HCT116 (cell line): ENCODE measurements around the gene BDH1. TPM values are rescaled to one million over a fixed set of nuclear protein-coding genes. Genes with fewer than 3 reads are reported as not detected.

Experiments
- ATAC-seq: fragments of 200-7000 bp; cut with Tn5 transposase; 2 replicates; pipeline ENCODE4 v1.9.1; 2020; ENCODE audit warnings: mild to moderate bottlenecking, moderate library complexity
- BruUV-seq: library from RNA; stranded (reverse); fragments of 400-500 nt; replicated peaks from 2 replicates; lab custom pipeline; 2021; lab: Mats Ljungman, UMichigan
- CTCF ChIA-PET: fragments of 300-600 bp; sonication (Branson Sonifier 250); formaldehyde crosslinking; loops from one replicate; lab custom pipeline; 2021; ENCODE audit warnings: antibody characterized with exemption; lab: Charles Lee
- POLR2A ChIA-PET: fragments of 300-600, 350-600 bp; sonication (Branson Sonifier 250); formaldehyde crosslinking; loops from one replicate; lab custom pipeline; 2021; ENCODE audit warnings: antibody characterized with exemption; lab: Charles Lee
- RAD21 ChIA-PET, 2 experiments: fragments of 300-600 bp; sonication (Branson Sonifier 250); formaldehyde crosslinking; loops; one replicate each; lab custom pipeline; 2023; ENCODE audit warnings: low total read pairs in 2 of 2; ENCODE audit not compliant: uncharacterized antibody in 2 of 2, unreplicated experiment in 2 of 2, low non-redundant PET in 1 of 2; lab: Charles Lee
- DNase-seq: peaks from one replicate; pipeline ENCODE4 v3.0.0-alpha.2; 2010; ENCODE audit warnings: low read depth, low spot score
- H2AFZ ChIP-seq: fragments of 200-600 bp; shearing (Covaris generic), sonication (generic); 2 replicates; pipeline ENCODE4 v1.6.1; 2017; ENCODE audit warnings: low read depth, mixed run types, mixed read lengths, antibody characterized with exemption, low read length; ENCODE audit not compliant: poor library complexity, severe bottlenecking
- H3K27ac ChIP-seq: 2 replicates; pipeline ENCODE4 v1.5.1; 2012; ENCODE audit warnings: low read depth, low read length
- H3K27me3 ChIP-seq: fragments of 200-600 bp; sonication (generic); 2 replicates; pipeline ENCODE4 v1.6.1; 2016; ENCODE audit warnings: mixed run types, low read length, mixed read lengths; ENCODE audit not compliant: insufficient read depth
- H3K36me3 ChIP-seq, 2 experiments: fragments of 200-500 bp in 1 of 2; fragments of 200-600 bp in 1 of 2; sonication (Bioruptor generic) in 1 of 2; sonication (generic) in 1 of 2; 2 replicates each; pipeline versions ENCODE4 v1.5.1 to v1.6.1; 2014 to 2016; ENCODE audit warnings: low read length in 2 of 2, inconsistent platforms in 1 of 2, mixed read lengths in 1 of 2, mixed run types in 1 of 2; ENCODE audit not compliant: insufficient read depth in 2 of 2, control insufficient read depth in 1 of 2
- H3K4me1 ChIP-seq, 2 experiments: fragments of 200-600 bp in 1 of 2; sonication (generic) in 1 of 2; 2 replicates each; pipeline versions ENCODE4 v1.5.1 to v1.6.1; 2012 to 2017; ENCODE audit warnings: low read length in 2 of 2, inconsistent platforms in 1 of 2, mild to moderate bottlenecking in 1 of 2, mixed read lengths in 1 of 2, mixed run types in 1 of 2, moderate library complexity in 1 of 2; ENCODE audit not compliant: insufficient read depth in 2 of 2, control insufficient read depth in 1 of 2
- H3K4me2 ChIP-seq: fragments of 200-600 bp; sonication (generic); 2 replicates; pipeline ENCODE4 v1.6.1; 2017; ENCODE audit warnings: mixed run types, low read length, mixed read lengths
- H3K4me3 ChIP-seq, 2 experiments: fragments of 200-600 bp in 1 of 2; sonication (generic) in 1 of 2; replicated peaks in 1 of 2; 2 replicates each; pipeline ENCODE4 v1.5.1; 2011 to 2016; ENCODE audit warnings: low read length in 2 of 2, control low read depth in 1 of 2, low read depth in 1 of 2, mild to moderate bottlenecking in 1 of 2, mixed read lengths in 1 of 2, mixed run types in 1 of 2
- H3K79me2 ChIP-seq: fragments of 200-600 bp; sonication (generic); 2 replicates; pipeline ENCODE4 v1.6.1; 2017; ENCODE audit warnings: mild to moderate bottlenecking, mixed run types, low read length, moderate library complexity, mixed read lengths; ENCODE audit not compliant: insufficient read depth
- H3K9ac ChIP-seq: fragments of 200-600 bp; sonication (generic); 2 replicates; pipeline ENCODE4 v1.6.1; 2016; ENCODE audit warnings: low read length, mixed read lengths
- H3K9me2 ChIP-seq: fragments of 200-600 bp; sonication (generic), shearing (Covaris generic); 2 replicates; pipeline ENCODE4 v1.6.1; 2017; ENCODE audit warnings: mixed run types, mild to moderate bottlenecking, moderate library complexity; ENCODE audit not compliant: insufficient read depth
- H3K9me3 ChIP-seq, 2 experiments: fragments of 200-500 bp in 1 of 2; fragments of 200-600 bp in 1 of 2; sonication (Bioruptor generic) in 1 of 2; sonication (generic) in 1 of 2; 2 replicates each; pipeline ENCODE4 v1.6.1; 2014 to 2017; ENCODE audit warnings: low read length in 2 of 2, mixed read lengths in 2 of 2, inconsistent platforms in 1 of 2, low read depth in 1 of 2, mild to moderate bottlenecking in 1 of 2, mixed run types in 1 of 2, moderate library complexity in 1 of 2; ENCODE audit not compliant: control insufficient read depth in 1 of 2, insufficient read depth in 1 of 2
- H4K20me1 ChIP-seq: fragments of 200-600 bp; sonication (generic), shearing (Covaris generic); 2 replicates; pipeline ENCODE4 v1.6.1; 2017; ENCODE audit warnings: mixed run types, mild to moderate bottlenecking, moderate library complexity; ENCODE audit not compliant: insufficient read depth
- CBX3 ChIP-seq: IDR thresholded peaks from 2 replicates; pipeline ENCODE4 v1.6.1; 2012; ENCODE audit warnings: low read depth
- CTCF ChIP-seq, 3 experiments: fragments of 200-600 bp in 1 of 3; sonication (generic) in 1 of 3; IDR thresholded peaks in 2 of 3; conservative IDR thresholded peaks in 1 of 3; 2 replicates each; pipeline ENCODE4 v1.5.1; 2012 to 2017; ENCODE audit warnings: low read depth in 2 of 3, low read length in 2 of 3, antibody characterized with exemption in 1 of 3, borderline replicate concordance in 1 of 3, control low read depth in 1 of 3, mild to moderate bottlenecking in 1 of 3, mixed read lengths in 1 of 3, mixed run types in 1 of 3, moderate library complexity in 1 of 3; ENCODE audit not compliant: insufficient read depth in 1 of 3
- EGR1 ChIP-seq: IDR thresholded peaks from 2 replicates; pipeline ENCODE4 v1.6.1; 2012; ENCODE audit warnings: low read depth
- POLR2A ChIP-seq: IDR thresholded peaks from 2 replicates; pipeline ENCODE4 v1.7.0; 2011; ENCODE audit warnings: borderline replicate concordance; ENCODE audit not compliant: insufficient read depth, insufficient read length; ENCODE audit errors: extremely low read depth
- ZBTB33 ChIP-seq: IDR thresholded peaks from 2 replicates; pipeline ENCODE4 v1.6.1; 2011; ENCODE audit warnings: mild to moderate bottlenecking, low read length, moderate library complexity; ENCODE audit not compliant: insufficient replicate concordance; ENCODE audit errors: extremely low read depth
- ZNF274 ChIP-seq: fragments of 200-500 bp; sonication (Bioruptor generic); IDR thresholded peaks from 2 replicates; pipeline ENCODE4 v1.6.1; 2014; ENCODE audit warnings: mild to moderate bottlenecking, low read depth, low read length, inconsistent platforms
- intact Hi-C: fragments of 100-400 bp; cut with micrococcal nuclease; formaldehyde crosslinking; loops from 2 replicates; pipeline ENCODE4 v1.10.0; 2022
- total RNA-seq: library from RNA; stranded (reverse); gene quantifications from one replicate; pipeline ENCODE4 v1.2.1, GENCODE V29; 2021; ENCODE audit not compliant: unreplicated experiment

Gene BDH1
- total RNA-seq, 1 experiment from 2014 or later = 26.6 TPM

DNA sequence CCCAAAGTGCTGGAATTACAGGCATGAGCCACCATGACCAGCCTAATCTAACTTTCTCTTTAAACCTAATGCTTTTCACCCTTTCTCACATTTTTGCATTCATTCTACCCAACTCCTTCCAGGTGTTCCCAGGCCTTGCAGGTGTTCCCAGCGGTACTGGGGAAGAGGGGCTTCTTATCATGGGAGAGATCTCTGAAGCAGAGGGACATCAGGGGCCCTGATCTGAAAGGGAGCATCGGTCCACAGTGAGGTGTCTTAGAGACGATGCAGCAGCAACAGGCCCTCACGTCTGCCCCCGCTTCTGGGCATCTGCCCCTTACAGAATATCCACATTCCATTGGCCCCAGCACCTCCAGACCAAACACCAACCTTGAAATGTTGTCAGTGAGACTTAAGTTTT is 29.0 kb upstream of the BDH1 start:
- BruUV-seq = no TSS peak
- Histone ChIP-seq H3K9me2 (no peaks in the 10 kb centered on the region), H3K27me3 (no peaks in the 10 kb centered on the region), H3K36me3 (no peaks in the 10 kb centered on the region), H3K9me3 (no peaks in the 10 kb centered on the region), H3K4me1 (no peaks in the 10 kb centered on the region), H3K79me2 (no peaks in the 10 kb centered on the region), H3K27ac (no peak overlapping the region), H2AFZ (no peak overlapping the region), H3K4me3 (no peak overlapping the region), H3K9ac (no peak overlapping the region), H3K4me2 (no peak overlapping the region), H4K20me1 (no peaks in the 10 kb centered on the region)
- DNase-seq (no peak), ATAC-seq (no peak)
- POLR2A ChIA-PET = no interaction called here
- CTCF ChIA-PET = no interaction called here
- TF ChIP-seq ZBTB33 (no peak), CTCF (IDR thresholded peaks at IDR 0.05 in 2 of 3, conservative IDR thresholded peaks at IDR 0.05 in 1 of 3; ENCODE audit: borderline replicate concordance in 1 of 3, insufficient read depth in 1 of 3, low read depth in 2 of 3, low read length in 2 of 3) (no peak), POLR2A (no peak), ZNF274 (no peak), EGR1 (no peak), CBX3 (no peak)
- RAD21 ChIA-PET = no interaction called here
- intact Hi-C loops = no loop called here
